HCT116 (cell line): ENCODE results near the gene CYP24A1. TPM values are rescaled to one million over a fixed set of nuclear protein-coding genes. Genes with fewer than 3 reads are reported as not detected.

Experiments
- ATAC-seq: fragments of 200-7000 bp; cut with Tn5 transposase; 2 replicates; pipeline ENCODE4 v1.9.1; 2020; ENCODE audit warnings: mild to moderate bottlenecking, moderate library complexity
- BruUV-seq: library from RNA; stranded (reverse); fragments of 400-500 nt; replicated peaks from 2 replicates; lab custom pipeline; 2021; lab: Mats Ljungman, UMichigan
- CTCF ChIA-PET: fragments of 300-600 bp; sonication (Branson Sonifier 250); formaldehyde crosslinking; loops from one replicate; lab custom pipeline; 2021; ENCODE audit warnings: antibody characterized with exemption; lab: Charles Lee
- POLR2A ChIA-PET: fragments of 300-600, 350-600 bp; sonication (Branson Sonifier 250); formaldehyde crosslinking; loops from one replicate; lab custom pipeline; 2021; ENCODE audit warnings: antibody characterized with exemption; lab: Charles Lee
- RAD21 ChIA-PET, 2 experiments: fragments of 300-600 bp; sonication (Branson Sonifier 250); formaldehyde crosslinking; loops; one replicate each; lab custom pipeline; 2023; ENCODE audit warnings: low total read pairs in 2 of 2; ENCODE audit not compliant: uncharacterized antibody in 2 of 2, unreplicated experiment in 2 of 2, low non-redundant PET in 1 of 2; lab: Charles Lee
- DNase-seq: peaks from one replicate; pipeline ENCODE4 v3.0.0-alpha.2; 2010; ENCODE audit warnings: low read depth, low spot score
- H2AFZ ChIP-seq: fragments of 200-600 bp; shearing (Covaris generic), sonication (generic); 2 replicates; pipeline ENCODE4 v1.6.1; 2017; ENCODE audit warnings: low read depth, mixed run types, mixed read lengths, antibody characterized with exemption, low read length; ENCODE audit not compliant: poor library complexity, severe bottlenecking
- H3K27ac ChIP-seq: 2 replicates; pipeline ENCODE4 v1.5.1; 2012; ENCODE audit warnings: low read depth, low read length
- H3K27me3 ChIP-seq: fragments of 200-600 bp; sonication (generic); 2 replicates; pipeline ENCODE4 v1.6.1; 2016; ENCODE audit warnings: mixed run types, low read length, mixed read lengths; ENCODE audit not compliant: insufficient read depth
- H3K36me3 ChIP-seq, 2 experiments: fragments of 200-500 bp in 1 of 2; fragments of 200-600 bp in 1 of 2; sonication (Bioruptor generic) in 1 of 2; sonication (generic) in 1 of 2; 2 replicates each; pipeline versions ENCODE4 v1.5.1 to v1.6.1; 2014 to 2016; ENCODE audit warnings: low read length in 2 of 2, inconsistent platforms in 1 of 2, mixed read lengths in 1 of 2, mixed run types in 1 of 2; ENCODE audit not compliant: insufficient read depth in 2 of 2, control insufficient read depth in 1 of 2
- H3K4me1 ChIP-seq, 2 experiments: fragments of 200-600 bp in 1 of 2; sonication (generic) in 1 of 2; 2 replicates each; pipeline versions ENCODE4 v1.5.1 to v1.6.1; 2012 to 2017; ENCODE audit warnings: low read length in 2 of 2, inconsistent platforms in 1 of 2, mild to moderate bottlenecking in 1 of 2, mixed read lengths in 1 of 2, mixed run types in 1 of 2, moderate library complexity in 1 of 2; ENCODE audit not compliant: insufficient read depth in 2 of 2, control insufficient read depth in 1 of 2
- H3K4me2 ChIP-seq: fragments of 200-600 bp; sonication (generic); 2 replicates; pipeline ENCODE4 v1.6.1; 2017; ENCODE audit warnings: mixed run types, low read length, mixed read lengths
- H3K4me3 ChIP-seq, 2 experiments: fragments of 200-600 bp in 1 of 2; sonication (generic) in 1 of 2; replicated peaks in 1 of 2; 2 replicates each; pipeline ENCODE4 v1.5.1; 2011 to 2016; ENCODE audit warnings: low read length in 2 of 2, control low read depth in 1 of 2, low read depth in 1 of 2, mild to moderate bottlenecking in 1 of 2, mixed read lengths in 1 of 2, mixed run types in 1 of 2
- H3K79me2 ChIP-seq: fragments of 200-600 bp; sonication (generic); 2 replicates; pipeline ENCODE4 v1.6.1; 2017; ENCODE audit warnings: mild to moderate bottlenecking, mixed run types, low read length, moderate library complexity, mixed read lengths; ENCODE audit not compliant: insufficient read depth
- H3K9ac ChIP-seq: fragments of 200-600 bp; sonication (generic); 2 replicates; pipeline ENCODE4 v1.6.1; 2016; ENCODE audit warnings: low read length, mixed read lengths
- H3K9me2 ChIP-seq: fragments of 200-600 bp; sonication (generic), shearing (Covaris generic); 2 replicates; pipeline ENCODE4 v1.6.1; 2017; ENCODE audit warnings: mixed run types, mild to moderate bottlenecking, moderate library complexity; ENCODE audit not compliant: insufficient read depth
- H3K9me3 ChIP-seq, 2 experiments: fragments of 200-500 bp in 1 of 2; fragments of 200-600 bp in 1 of 2; sonication (Bioruptor generic) in 1 of 2; sonication (generic) in 1 of 2; 2 replicates each; pipeline ENCODE4 v1.6.1; 2014 to 2017; ENCODE audit warnings: low read length in 2 of 2, mixed read lengths in 2 of 2, inconsistent platforms in 1 of 2, low read depth in 1 of 2, mild to moderate bottlenecking in 1 of 2, mixed run types in 1 of 2, moderate library complexity in 1 of 2; ENCODE audit not compliant: control insufficient read depth in 1 of 2, insufficient read depth in 1 of 2
- H4K20me1 ChIP-seq: fragments of 200-600 bp; sonication (generic), shearing (Covaris generic); 2 replicates; pipeline ENCODE4 v1.6.1; 2017; ENCODE audit warnings: mixed run types, mild to moderate bottlenecking, moderate library complexity; ENCODE audit not compliant: insufficient read depth
- CBX3 ChIP-seq: IDR thresholded peaks from 2 replicates; pipeline ENCODE4 v1.6.1; 2012; ENCODE audit warnings: low read depth
- CEBPB ChIP-seq: IDR thresholded peaks from 2 replicates; pipeline ENCODE4 v1.6.1; 2012; ENCODE audit warnings: low read depth
- EGR1 ChIP-seq: IDR thresholded peaks from 2 replicates; pipeline ENCODE4 v1.6.1; 2012; ENCODE audit warnings: low read depth
- ELF1 ChIP-seq: IDR thresholded peaks from 2 replicates; pipeline ENCODE4 v1.6.1; 2012; ENCODE audit warnings: low read depth, borderline replicate concordance
- EZH2phosphoT487 ChIP-seq: fragments of 200-600 bp; IDR thresholded peaks from 2 replicates; pipeline ENCODE4 v1.6.1; 2018; ENCODE audit warnings: antibody characterized with exemption, borderline replicate concordance
- FOSL1 ChIP-seq: IDR thresholded peaks from 2 replicates; pipeline ENCODE4 v1.6.1; 2012; ENCODE audit warnings: low read depth
- JUND ChIP-seq: IDR thresholded peaks from 2 replicates; pipeline ENCODE4 v1.6.1; 2012
- POLR2A ChIP-seq: IDR thresholded peaks from 2 replicates; pipeline ENCODE4 v1.7.0; 2011; ENCODE audit warnings: borderline replicate concordance; ENCODE audit not compliant: insufficient read depth, insufficient read length; ENCODE audit errors: extremely low read depth
- RAD21 ChIP-seq: IDR thresholded peaks from 2 replicates; pipeline ENCODE4 v1.6.1; 2012; ENCODE audit warnings: low read depth, mild to moderate bottlenecking
- SIN3A ChIP-seq: IDR thresholded peaks from 2 replicates; pipeline ENCODE4 v1.6.1; 2012; ENCODE audit warnings: low read depth
- SP1 ChIP-seq: IDR thresholded peaks from 2 replicates; pipeline ENCODE4 v1.6.1; 2012; ENCODE audit warnings: low read depth
- SRF ChIP-seq: IDR thresholded peaks from 2 replicates; pipeline ENCODE4 v1.6.1; 2012; ENCODE audit warnings: low read depth
- TCF7L2 ChIP-seq: IDR thresholded peaks from 2 replicates; pipeline ENCODE4 v1.7.0; 2011; ENCODE audit warnings: borderline replicate concordance, inconsistent platforms; ENCODE audit not compliant: insufficient read depth, insufficient read length; ENCODE audit errors: extremely low read depth
- YY1 ChIP-seq: IDR thresholded peaks from 2 replicates; pipeline ENCODE4 v1.6.1; 2011; ENCODE audit warnings: low read length, low read depth, moderate library complexity, mild to moderate bottlenecking; ENCODE audit not compliant: insufficient replicate concordance; ENCODE audit errors: extremely low read depth
- ZNF274 ChIP-seq: fragments of 200-500 bp; sonication (Bioruptor generic); IDR thresholded peaks from 2 replicates; pipeline ENCODE4 v1.6.1; 2014; ENCODE audit warnings: mild to moderate bottlenecking, low read depth, low read length, inconsistent platforms
- intact Hi-C: fragments of 100-400 bp; cut with micrococcal nuclease; formaldehyde crosslinking; loops from 2 replicates; pipeline ENCODE4 v1.10.0; 2022
- total RNA-seq: library from RNA; stranded (reverse); gene quantifications from one replicate; pipeline ENCODE4 v1.2.1, GENCODE V29; 2021; ENCODE audit not compliant: unreplicated experiment
- TF ChIP-seq, protein P1 (sequence below): IDR thresholded peaks from 2 replicates; pipeline ENCODE4 v1.6.1; 2012
- TF ChIP-seq, protein P2 (sequence below), 3 experiments: fragments of 200-600 bp in 1 of 3; sonication (generic) in 1 of 3; IDR thresholded peaks in 2 of 3; conservative IDR thresholded peaks in 1 of 3; 2 replicates each; pipeline ENCODE4 v1.5.1; 2012 to 2017; ENCODE audit warnings: low read depth in 2 of 3, low read length in 2 of 3, antibody characterized with exemption in 1 of 3, borderline replicate concordance in 1 of 3, control low read depth in 1 of 3, mild to moderate bottlenecking in 1 of 3, mixed read lengths in 1 of 3, mixed run types in 1 of 3, moderate library complexity in 1 of 3; ENCODE audit not compliant: insufficient read depth in 1 of 3

CYP24A1 gene
- total RNA-seq, 1 experiment from 2014 or later = 267 TPM

DNA sequence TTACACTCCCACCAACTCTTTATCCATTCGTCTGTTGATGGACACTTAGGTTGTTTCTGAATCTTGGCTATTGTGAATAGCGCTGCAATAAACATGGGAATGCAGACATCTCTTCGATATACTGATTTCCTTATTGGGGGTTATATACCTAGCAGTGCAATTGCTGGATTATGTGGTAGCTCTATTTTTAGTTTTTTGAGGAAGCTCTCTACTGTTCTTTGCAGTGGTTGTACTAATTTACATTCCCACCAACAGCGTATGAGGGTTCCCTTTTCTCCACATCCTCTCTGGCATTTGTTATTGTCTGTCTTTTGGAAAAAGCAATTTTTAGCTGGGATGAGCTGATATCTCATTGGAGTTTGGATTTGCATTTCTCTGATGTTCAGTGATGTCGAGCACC is 29.5 kb upstream of the CYP24A1 start:
- TF ChIP-seq CBX3 = no peak
- no peak for TF ChIP-seq EZH2phosphoT487
- TF ChIP-seq CEBPB = no peak
- no peak for TF ChIP-seq POLR2A
- no peak for TF ChIP-seq SP1
- TF ChIP-seq FOSL1 = no peak
- no peak for TF ChIP-seq TCF7L2
- no peak for TF ChIP-seq SIN3A
- TF ChIP-seq, protein P1, sequence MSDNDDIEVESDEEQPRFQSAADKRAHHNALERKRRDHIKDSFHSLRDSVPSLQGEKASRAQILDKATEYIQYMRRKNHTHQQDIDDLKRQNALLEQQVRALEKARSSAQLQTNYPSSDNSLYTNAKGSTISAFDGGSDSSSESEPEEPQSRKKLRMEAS = no peak
- TF ChIP-seq YY1 = no peak
- TF ChIP-seq, protein P2, sequence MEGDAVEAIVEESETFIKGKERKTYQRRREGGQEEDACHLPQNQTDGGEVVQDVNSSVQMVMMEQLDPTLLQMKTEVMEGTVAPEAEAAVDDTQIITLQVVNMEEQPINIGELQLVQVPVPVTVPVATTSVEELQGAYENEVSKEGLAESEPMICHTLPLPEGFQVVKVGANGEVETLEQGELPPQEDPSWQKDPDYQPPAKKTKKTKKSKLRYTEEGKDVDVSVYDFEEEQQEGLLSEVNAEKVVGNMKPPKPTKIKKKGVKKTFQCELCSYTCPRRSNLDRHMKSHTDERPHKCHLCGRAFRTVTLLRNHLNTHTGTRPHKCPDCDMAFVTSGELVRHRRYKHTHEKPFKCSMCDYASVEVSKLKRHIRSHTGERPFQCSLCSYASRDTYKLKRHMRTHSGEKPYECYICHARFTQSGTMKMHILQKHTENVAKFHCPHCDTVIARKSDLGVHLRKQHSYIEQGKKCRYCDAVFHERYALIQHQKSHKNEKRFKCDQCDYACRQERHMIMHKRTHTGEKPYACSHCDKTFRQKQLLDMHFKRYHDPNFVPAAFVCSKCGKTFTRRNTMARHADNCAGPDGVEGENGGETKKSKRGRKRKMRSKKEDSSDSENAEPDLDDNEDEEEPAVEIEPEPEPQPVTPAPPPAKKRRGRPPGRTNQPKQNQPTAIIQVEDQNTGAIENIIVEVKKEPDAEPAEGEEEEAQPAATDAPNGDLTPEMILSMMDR (IDR thresholded peaks at IDR 0.05 in 2 of 3, conservative IDR thresholded peaks at IDR 0.05 in 1 of 3; ENCODE audit: borderline replicate concordance in 1 of 3, insufficient read depth in 1 of 3, low read depth in 2 of 3, low read length in 2 of 3) = no peak
- TF ChIP-seq ELF1 = no peak
- no peak for TF ChIP-seq JUND
- TF ChIP-seq ZNF274 = no peak
- no peak for TF ChIP-seq SRF
- TF ChIP-seq RAD21 = no peak
- TF ChIP-seq EGR1 = no peak
- TF ChIP-seq, all 23 proteins: peak for 0
- intact Hi-C loops = no loop called here
- no peak overlapping the region for H3K4me2 ChIP-seq
- H3K36me3 ChIP-seq = no peaks in the 10 kb centered on the region
- ChIA-PET RAD21 (interaction anchor here in 1 of 2 experiments (0.6 kb wide), 1 partner anchor 846 kb away, joined by 4 read pairs; no protein-coding TSS in a partner anchor), POLR2A (no interaction called here), CTCF (interaction anchor here (1.5 kb wide), 1 partner anchor 106 kb away, joined by 3 read pairs; no protein-coding TSS in a partner anchor)
- H3K27ac ChIP-seq = no peak overlapping the region
- no TSS peak for BruUV-seq
- no peaks in the 10 kb centered on the region for H4K20me1 ChIP-seq
- no peaks in the 10 kb centered on the region for H3K9me2 ChIP-seq
- H3K4me3 ChIP-seq = no peak overlapping the region
- peaks cover 15 to 24% of the 10 kb centered on the region in 2 experiments; a peak in 3 of 4 replicates for H3K4me1 ChIP-seq
- no peak for ATAC-seq
- peaks cover 3% of the 10 kb centered on the region for H3K79me2 ChIP-seq
- H3K9me3 ChIP-seq = no peaks in the 10 kb centered on the region
- H3K9ac ChIP-seq = no peak overlapping the region
- no peak overlapping the region for H2AFZ ChIP-seq
- no peak for DNase-seq
- no peaks in the 10 kb centered on the region for H3K27me3 ChIP-seq
